Activated CD8-positive, alpha-beta T cell treated with anti-CD3 and anti-CD28 coated beads for 36 hours (primary cell): ENCODE results near the gene ZKSCAN1. TPM values are rescaled to one million over a fixed set of nuclear protein-coding genes. Genes with fewer than 3 reads are reported as not detected.

Experiments used
- ATAC-seq: fragments of 200-7000 bp; cut with Tn5 transposase; one replicate; pipeline ENCODE4 v1.10.0; 2021; ENCODE audit warnings: mild to moderate bottlenecking, moderate library complexity
- CTCF ChIA-PET: fragments of 350-600 bp; sonication (Branson Sonifier 250); formaldehyde crosslinking; loops from one replicate; lab custom pipeline; 2021; ENCODE audit warnings: antibody characterized with exemption; lab: Charles Lee
- POLR2A ChIA-PET: fragments of 350-600 bp; sonication (Branson Sonifier 250); formaldehyde crosslinking; loops from one replicate; lab custom pipeline; 2021; ENCODE audit warnings: antibody characterized with exemption; lab: Charles Lee
- DNase-seq: peaks from one replicate; pipeline ENCODE4 v3.0.0-alpha.2; 2020
- H3K27ac Mint-ChIP-seq: one replicate; pipeline ENCODE4 v1.8.0; 2021; ENCODE audit warnings: mild to moderate bottlenecking, mixed read lengths
- H3K27me3 Mint-ChIP-seq: one replicate; pipeline ENCODE4 v1.8.0; 2021; ENCODE audit warnings: mixed read lengths
- H3K36me3 Mint-ChIP-seq: one replicate; pipeline ENCODE4 v1.8.0; 2021; ENCODE audit warnings: low read depth, mixed read lengths
- H3K4me1 Mint-ChIP-seq: one replicate; pipeline ENCODE4 v1.8.0; 2021; ENCODE audit warnings: low read depth, mixed read lengths
- H3K4me3 Mint-ChIP-seq: one replicate; pipeline ENCODE4 v1.8.0; 2021; ENCODE audit warnings: mild to moderate bottlenecking, moderate library complexity, mixed read lengths
- H3K9me3 Mint-ChIP-seq: one replicate; pipeline ENCODE4 v1.8.0; 2021; ENCODE audit warnings: mixed read lengths
- CTCF ChIP-seq: fragments of 200-600 bp; IDR thresholded peaks from one replicate; pipeline ENCODE4 v1.8.0; 2022; ENCODE audit warnings: antibody characterized with exemption, mild to moderate bottlenecking
- intact Hi-C: fragments of 100-400 bp; cut with micrococcal nuclease; formaldehyde crosslinking; loops from one replicate; pipeline ENCODE4 v1.10.0; 2022
- total RNA-seq, 2 experiments: library from RNA; stranded (reverse); gene quantifications; one replicate each; pipeline ENCODE4 v1.2.3, GENCODE V29; 2021

Gene ZKSCAN1
- total RNA-seq, 2 experiments from 2014 or later, result 41.9 to 47.3 TPM

DNA sequence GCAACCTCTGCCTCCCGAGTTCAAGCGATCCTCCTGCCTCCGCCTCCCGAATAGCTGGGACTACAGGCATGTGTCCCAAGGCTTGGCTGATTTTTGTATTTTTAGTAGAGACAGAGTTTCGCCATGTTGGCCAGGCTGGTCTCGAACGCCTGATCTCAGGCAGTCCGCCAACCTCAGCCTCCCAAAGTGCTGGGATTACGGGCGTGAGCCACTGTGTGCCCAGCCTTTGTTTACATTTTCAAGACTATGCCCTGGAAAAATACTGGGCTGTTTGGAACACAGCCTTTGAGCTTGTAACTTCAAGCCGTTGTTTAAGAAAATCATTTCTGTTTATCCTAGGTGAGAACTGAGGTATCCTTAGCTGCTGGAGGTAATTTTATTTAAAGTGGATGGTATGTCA is 1.9 kb downstream of the ZKSCAN1 start:
- DNase-seq (no peak), ATAC-seq (no peak)
- H3K9me3 Mint-ChIP-seq, result no peaks in the 10 kb centered on the region
- no peaks in the 10 kb centered on the region for H3K27me3 Mint-ChIP-seq
- no peak for TF ChIP-seq CTCF
- H3K36me3 Mint-ChIP-seq, result peaks cover 22% of the 10 kb centered on the region
- peaks cover 59% of the 10 kb centered on the region for H3K4me1 Mint-ChIP-seq
- no peak overlapping the region for H3K27ac Mint-ChIP-seq
- ChIA-PET CTCF (interaction anchor here (0.7 to 1.7 kb wide), 7 partner anchors 19 to 115 kb away, joined by 3 to 6 read pairs (median 3); no protein-coding TSS in a partner anchor), POLR2A (interaction anchor here (1.0 to 2.7 kb wide), 7 partner anchors 10 to 393 kb away, joined by 4 to 9 read pairs (median 5); no protein-coding TSS in a partner anchor)
- intact Hi-C loops, result no loop called here
- H3K4me3 Mint-ChIP-seq, result peak overlapping the region; percentile 26

DNA sequence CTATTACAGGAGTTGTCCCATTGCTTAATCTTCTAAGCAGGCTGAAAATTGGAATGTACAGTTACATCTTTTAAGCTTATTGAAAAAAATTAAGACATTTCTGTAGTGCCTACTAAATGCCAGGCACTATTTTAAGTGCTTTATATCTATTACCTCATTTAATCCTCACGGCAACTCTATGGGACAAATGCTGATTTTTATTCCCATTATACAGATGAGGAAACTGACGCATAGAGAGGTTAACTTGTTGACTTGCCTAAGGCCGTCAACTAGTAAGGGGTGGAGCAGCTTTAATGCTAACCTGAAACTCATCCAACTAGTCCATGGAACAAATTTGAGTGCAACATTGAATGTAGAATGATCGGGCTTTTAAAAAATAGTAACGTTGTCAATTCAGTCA is 2.5 kb downstream of the ZKSCAN1 start:
- ChIA-PET POLR2A (interaction anchor here (1.0 to 2.6 kb wide), 4 partner anchors 9 to 54 kb away, joined by 4 to 8 read pairs (median 4); no protein-coding TSS in a partner anchor), CTCF (interaction anchor here (0.7 to 1.7 kb wide), 5 partner anchors 28 to 114 kb away, joined by 3 to 6 read pairs (median 3); no protein-coding TSS in a partner anchor)
- no peak overlapping the region for H3K27ac Mint-ChIP-seq
- DNase-seq, result no peak
- intact Hi-C loops, result no loop called here
- peaks cover 57% of the 10 kb centered on the region for H3K4me1 Mint-ChIP-seq
- no peaks in the 10 kb centered on the region for H3K9me3 Mint-ChIP-seq
- H3K4me3 Mint-ChIP-seq, result no peak overlapping the region
- H3K27me3 Mint-ChIP-seq, result no peaks in the 10 kb centered on the region
- peaks cover 25% of the 10 kb centered on the region for H3K36me3 Mint-ChIP-seq
- ATAC-seq, result no peak
- no peak for TF ChIP-seq CTCF

GRCh38 chr7:100019908-100020307 is 4.5 kb downstream of the ZKSCAN1 start:
- H3K36me3 Mint-ChIP-seq, result peaks cover 38% of the 10 kb centered on the region
- intact Hi-C loops, result no loop called here
- no peak overlapping the region for H3K4me3 Mint-ChIP-seq
- no peak for ATAC-seq
- ChIA-PET CTCF (interaction anchor here (0.8 to 1.0 kb wide), 3 partner anchors 28 to 111 kb away, joined by 3 to 5 read pairs (median 3); partner anchors contain the start of gene ZSCAN21), POLR2A (interaction anchor here (0.8 to 1.1 kb wide), 2 partner anchors 14 to 22 kb away, joined by 3 to 4 read pairs; no protein-coding TSS in a partner anchor)
- H3K27ac Mint-ChIP-seq, result peak overlapping the region; percentile 82
- TF ChIP-seq CTCF, result no peak
- no peaks in the 10 kb centered on the region for H3K27me3 Mint-ChIP-seq
- peaks cover 48% of the 10 kb centered on the region for H3K4me1 Mint-ChIP-seq
- H3K9me3 Mint-ChIP-seq, result no peaks in the 10 kb centered on the region
- no peak for DNase-seq

- H3K36me3 Mint-ChIP-seq, result peaks cover 45% of the 10 kb centered on the region
- H3K4me3 Mint-ChIP-seq, result no peak overlapping the region
- peaks cover 42% of the 10 kb centered on the region for H3K4me1 Mint-ChIP-seq
- intact Hi-C loops, result no loop called here
- ATAC-seq (peak; percentile 58), DNase-seq (peak; percentile 14)
- ChIA-PET CTCF (interaction anchor here (1.2 to 2.2 kb wide), 3 partner anchors 32 to 54 kb away, joined by 4 to 7 read pairs (median 5); no protein-coding TSS in a partner anchor), POLR2A (interaction anchor here (0.7 to 1.1 kb wide), 4 partner anchors 9 to 102 kb away, joined by 3 to 4 read pairs (median 3); partner anchors contain the start of genes MCM7 and TRIM4)
- TF ChIP-seq CTCF, result no peak
- no peaks in the 10 kb centered on the region for H3K9me3 Mint-ChIP-seq
- peak overlapping the region; percentile 10 for H3K27ac Mint-ChIP-seq
- no peaks in the 10 kb centered on the region for H3K27me3 Mint-ChIP-seq
These were observed 5.9 kb downstream of the ZKSCAN1 start for GRCh38 chr7:100021297-100021696.

DNA sequence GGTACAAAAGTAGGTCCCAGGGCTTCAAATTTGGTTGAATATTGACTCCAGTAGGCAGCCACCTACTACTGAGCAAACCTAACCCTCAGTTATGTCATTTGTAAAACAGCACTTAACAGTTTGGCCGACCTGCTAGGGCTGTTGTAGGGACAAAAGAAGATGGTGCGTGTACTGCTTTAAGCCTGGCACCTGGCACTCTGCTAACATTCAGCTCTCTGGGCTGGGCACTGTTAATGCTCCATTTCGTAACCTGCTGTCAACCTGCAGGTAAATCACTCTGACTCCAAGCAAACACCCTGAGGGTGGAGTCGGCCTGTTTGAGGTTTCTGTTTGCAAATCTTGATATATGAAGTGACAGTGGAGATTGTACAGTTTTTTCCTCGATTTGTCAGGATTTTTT is 7.2 kb downstream of the ZKSCAN1 start:
- DNase-seq (no peak), ATAC-seq (no peak)
- Mint-ChIP-seq H3K27ac (no peak overlapping the region), H3K9me3 (no peaks in the 10 kb centered on the region), H3K4me3 (no peak overlapping the region), H3K27me3 (no peaks in the 10 kb centered on the region), H3K36me3 (peaks cover 44% of the 10 kb centered on the region), H3K4me1 (peaks cover 32% of the 10 kb centered on the region)
- ChIA-PET CTCF (interaction anchor here (1.9 kb wide), 1 partner anchor 43 kb away, joined by 5 read pairs; no protein-coding TSS in a partner anchor), POLR2A (interaction anchor here (1.0 to 1.1 kb wide), 2 partner anchors 11 to 53 kb away, joined by 5 to 7 read pairs; no protein-coding TSS in a partner anchor)
- TF ChIP-seq CTCF, result no peak
- intact Hi-C loops, result no loop called here
